HepG2 (cell line): ENCODE measurements around the gene ATG2A. TPM values are rescaled to one million over a fixed set of nuclear protein-coding genes. Genes with fewer than 3 reads are reported as not detected.
A peak's percentile ranks its signal among the peaks of the same experiment; 100 is the strongest.

Source experiments
- DMAP1 ChIP-seq: IDR thresholded peaks from 2 replicates; pipeline ENCODE4 v1.6.1; 2016
- KLF16 ChIP-seq, 2 experiments: sonication (generic) in 1 of 2; formaldehyde crosslinking in 1 of 2; IDR thresholded peaks; 2 replicates each; pipeline versions ENCODE4 v1.6.1 to v1.8.0; 2016 to 2023; ENCODE audit warnings: missing genetic modification reagents in 2 of 2, missing compliant biosample characterization in 1 of 2
- MIER2 ChIP-seq: IDR thresholded peaks from 2 replicates; pipeline ENCODE4 v1.6.1; 2016; ENCODE audit warnings: missing biosample characterization, missing genetic modification reagents
- MIER3 ChIP-seq: IDR thresholded peaks from 2 replicates; pipeline ENCODE4 v1.6.1; 2016; ENCODE audit warnings: missing compliant biosample characterization, borderline replicate concordance
- RFXANK ChIP-seq: IDR thresholded peaks from 2 replicates; pipeline ENCODE4 v1.6.1; 2016
- SKI ChIP-seq: fragments of 450-650 bp; IDR thresholded peaks from one replicate; pipeline ENCODE4 v1.6.1; 2018; ENCODE audit warnings: mild to moderate bottlenecking; ENCODE audit not compliant: partially characterized antibody
- ZBED4 ChIP-seq: sonication (generic); formaldehyde crosslinking; IDR thresholded peaks from 2 replicates; pipeline ENCODE4 v1.4.0; 2020; ENCODE audit warnings: missing genetic modification reagents, borderline replicate concordance
- ZNF17 ChIP-seq: sonication (generic); formaldehyde crosslinking; IDR thresholded peaks from 2 replicates; pipeline ENCODE4 v1.5.0; 2020; ENCODE audit warnings: mild to moderate bottlenecking, missing genetic modification reagents
- ZNF274 ChIP-seq: sonication (generic); formaldehyde crosslinking; IDR thresholded peaks from 2 replicates; pipeline ENCODE4 v1.5.1; 2020; ENCODE audit warnings: mild to moderate bottlenecking, missing genetic modification reagents
- ZNF281 ChIP-seq: sonication (generic); formaldehyde crosslinking; IDR thresholded peaks from 2 replicates; pipeline ENCODE4 v1.4.0; 2020; ENCODE audit warnings: missing genetic modification reagents, borderline replicate concordance
- ZNF619 ChIP-seq: sonication (generic); formaldehyde crosslinking; IDR thresholded peaks from 2 replicates; pipeline ENCODE4 v1.4.0; 2020; ENCODE audit warnings: mild to moderate bottlenecking, missing genetic modification reagents
- ZNF768 ChIP-seq: sonication (generic); formaldehyde crosslinking; IDR thresholded peaks from 2 replicates; pipeline ENCODE4 v1.4.0; 2020; ENCODE audit warnings: missing genetic modification reagents
- ZSCAN30 ChIP-seq: sonication (generic); formaldehyde crosslinking; IDR thresholded peaks from 2 replicates; pipeline ENCODE4 v1.5.0; 2020; ENCODE audit warnings: mild to moderate bottlenecking, missing genetic modification reagents
- polyA plus RNA-seq, 8 experiments: library from polyadenylated mRNA; depleted of rRNA in 3 of 8; stranded (reverse) in 7 of 8; unstranded in 1 of 8; fragments of >200 nt; fragmentation: Illumina TruSeq in 4 of 8; extraction: Trizol in 4 of 8; gene quantifications; 2 replicates each; pipeline versions ENCODE4 v1.2.1 to v1.2.3, GENCODE V29; 2011 to 2016; ENCODE audit warnings: low read depth in 4 of 8, missing spikeins in 1 of 8, mixed read lengths in 1 of 8; ENCODE audit not compliant: insufficient read depth in 1 of 8
- total RNA-seq, 5 experiments: library from RNA; depleted of rRNA; stranded (reverse); fragments of >200 nt; fragmentation: Illumina TruSeq; extraction: Trizol; gene quantifications; 2 replicates each; pipeline ENCODE4 v1.2.3, GENCODE V29; 2016; ENCODE audit warnings: low read depth in 1 of 5
- TF ChIP-seq, protein P1 (sequence below): IDR thresholded peaks from 2 replicates; pipeline ENCODE4 v1.6.1; 2016; ENCODE audit warnings: missing compliant biosample characterization, missing genetic modification reagents, borderline replicate concordance
- TF ChIP-seq, protein P2 (sequence below): sonication (generic); formaldehyde crosslinking; IDR thresholded peaks from 2 replicates; pipeline ENCODE4 v1.8.0; 2022; ENCODE audit warnings: missing genetic modification reagents, mild to moderate bottlenecking, inconsistent platforms, borderline replicate concordance
- TF ChIP-seq, protein P3 (sequence below): sonication (generic); formaldehyde crosslinking; IDR thresholded peaks from 2 replicates; pipeline ENCODE4 v1.4.0; 2020; ENCODE audit warnings: mild to moderate bottlenecking, missing genetic modification reagents

ATG2A gene
- total and polyA plus RNA-seq, 2 of the 13 experiments (the other 11 are each of a cell fraction or from before 2014, with no cell fraction given), result 6.7 to 8.0 TPM

DNA sequence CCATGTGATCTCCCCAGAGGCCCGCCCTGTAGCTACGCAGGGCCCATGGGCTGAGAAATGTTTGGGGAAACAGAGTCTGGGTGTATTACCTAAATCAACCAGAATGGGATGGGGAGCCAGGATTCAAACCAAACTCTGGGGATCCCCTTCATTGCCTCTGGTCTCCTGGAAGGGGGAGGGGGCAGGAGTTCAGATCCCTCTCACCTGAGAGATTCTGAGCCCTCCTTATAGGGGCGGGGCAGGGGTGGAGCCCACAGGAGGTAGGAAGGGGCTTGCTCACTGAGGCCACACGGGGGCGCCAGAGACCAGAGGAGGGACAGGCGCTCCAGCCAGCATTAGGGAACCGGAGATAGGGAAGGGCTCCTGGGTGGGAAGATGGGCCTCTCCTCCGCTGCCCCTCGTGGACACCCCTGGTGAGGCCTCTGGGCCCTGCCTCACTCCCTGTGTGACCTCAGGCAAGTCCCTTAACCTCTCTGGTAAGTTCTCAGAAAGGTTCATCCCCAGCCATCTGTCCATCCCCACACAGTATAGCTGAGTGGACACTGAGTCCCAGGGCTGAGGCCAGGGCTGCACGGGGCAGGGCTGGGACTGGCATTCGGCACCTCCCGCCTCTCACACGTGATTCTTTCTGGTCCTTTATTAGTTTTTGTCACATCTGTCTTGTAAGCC lies 69.9 kb downstream of the ATG2A start (continued):
- peak; percentile 64; the same call in 1 of the 2 replicates for TF ChIP-seq ZBED4 (CRISPR knock-in tag)
- 0 out of 2 replicates have a peak, but pooled peaks have one; percentile 54 for TF ChIP-seq MIER3 (CRISPR knock-in tag)
- no peak for TF ChIP-seq RFXANK
- peak; percentile 26 for TF ChIP-seq SKI
- TF ChIP-seq ZNF17, result no peak
- TF ChIP-seq, protein P1, sequence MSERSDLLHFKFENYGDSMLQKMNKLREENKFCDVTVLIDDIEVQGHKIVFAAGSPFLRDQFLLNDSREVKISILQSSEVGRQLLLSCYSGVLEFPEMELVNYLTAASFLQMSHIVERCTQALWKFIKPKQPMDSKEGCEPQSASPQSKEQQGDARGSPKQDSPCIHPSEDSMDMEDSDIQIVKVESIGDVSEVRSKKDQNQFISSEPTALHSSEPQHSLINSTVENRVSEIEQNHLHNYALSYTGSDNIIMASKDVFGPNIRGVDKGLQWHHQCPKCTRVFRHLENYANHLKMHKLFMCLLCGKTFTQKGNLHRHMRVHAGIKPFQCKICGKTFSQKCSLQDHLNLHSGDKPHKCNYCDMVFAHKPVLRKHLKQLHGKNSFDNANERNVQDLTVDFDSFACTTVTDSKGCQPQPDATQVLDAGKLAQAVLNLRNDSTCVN (CRISPR knock-in tag), result peak; percentile 21; the same call in 1 of the 2 replicates
- TF ChIP-seq DMAP1 (CRISPR knock-in tag), result 0 out of 2 replicates have a peak, but pooled peaks have one; percentile 22
- TF ChIP-seq KLF16 (CRISPR knock-in tag; IDR thresholded peaks at IDR 0.05), result peak in 1 of 2 experiments; percentile 86; a peak in 1 of 4 replicates
- 0 out of 2 replicates have a peak, but pooled peaks have one; percentile 25 for TF ChIP-seq ZSCAN30 (CRISPR knock-in tag)
- TF ChIP-seq, protein P2, sequence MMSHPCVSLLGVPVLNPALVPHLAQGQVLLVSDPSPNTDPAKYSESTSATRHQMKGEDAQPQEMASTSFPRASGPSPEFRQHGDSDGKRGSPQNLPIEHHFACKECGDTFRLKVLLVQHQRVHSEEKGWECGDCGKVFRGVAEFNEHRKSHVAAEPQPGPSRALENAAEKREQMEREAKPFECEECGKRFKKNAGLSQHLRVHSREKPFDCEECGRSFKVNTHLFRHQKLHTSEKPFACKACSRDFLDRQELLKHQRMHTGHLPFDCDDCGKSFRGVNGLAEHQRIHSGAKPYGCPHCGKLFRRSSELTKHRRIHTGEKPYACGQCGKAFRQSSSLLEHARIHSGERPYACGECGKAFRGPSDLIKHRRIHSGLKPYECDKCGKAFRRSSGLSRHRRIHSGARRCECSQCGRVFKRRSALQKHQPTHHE, result no peak
- TF ChIP-seq ZNF274 (CRISPR knock-in tag), result no peak
- TF ChIP-seq ZNF619 (CRISPR knock-in tag), result peak; percentile 72; the same call in 1 of the 2 replicates
- TF ChIP-seq ZNF768 (CRISPR knock-in tag), result peak; percentile 100
- peak; percentile 33; the same call in 1 of the 2 replicates for TF ChIP-seq ZNF281 (CRISPR knock-in tag)
- TF ChIP-seq, protein P3, sequence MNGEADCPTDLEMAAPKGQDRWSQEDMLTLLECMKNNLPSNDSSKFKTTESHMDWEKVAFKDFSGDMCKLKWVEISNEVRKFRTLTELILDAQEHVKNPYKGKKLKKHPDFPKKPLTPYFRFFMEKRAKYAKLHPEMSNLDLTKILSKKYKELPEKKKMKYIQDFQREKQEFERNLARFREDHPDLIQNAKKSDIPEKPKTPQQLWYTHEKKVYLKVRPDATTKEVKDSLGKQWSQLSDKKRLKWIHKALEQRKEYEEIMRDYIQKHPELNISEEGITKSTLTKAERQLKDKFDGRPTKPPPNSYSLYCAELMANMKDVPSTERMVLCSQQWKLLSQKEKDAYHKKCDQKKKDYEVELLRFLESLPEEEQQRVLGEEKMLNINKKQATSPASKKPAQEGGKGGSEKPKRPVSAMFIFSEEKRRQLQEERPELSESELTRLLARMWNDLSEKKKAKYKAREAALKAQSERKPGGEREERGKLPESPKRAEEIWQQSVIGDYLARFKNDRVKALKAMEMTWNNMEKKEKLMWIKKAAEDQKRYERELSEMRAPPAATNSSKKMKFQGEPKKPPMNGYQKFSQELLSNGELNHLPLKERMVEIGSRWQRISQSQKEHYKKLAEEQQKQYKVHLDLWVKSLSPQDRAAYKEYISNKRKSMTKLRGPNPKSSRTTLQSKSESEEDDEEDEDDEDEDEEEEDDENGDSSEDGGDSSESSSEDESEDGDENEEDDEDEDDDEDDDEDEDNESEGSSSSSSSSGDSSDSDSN, result peak; percentile 70
- 0 out of 2 replicates have a peak, but pooled peaks have one; percentile 51 for TF ChIP-seq MIER2 (CRISPR knock-in tag)
